ENCODE data around the gene PRIM1. TPM values are rescaled to one million over a fixed set of nuclear protein-coding genes. Genes with fewer than 3 reads are reported as not detected.
"Not testable (repeated sequence)": the region's sequence is repeated elsewhere in the genome, so short reads cannot be mapped to it uniquely, and the experiment has no call there.

Gene PRIM1
- total RNA-seq, 1 donor from 2014 or later, result 3.2 TPM

DNA sequence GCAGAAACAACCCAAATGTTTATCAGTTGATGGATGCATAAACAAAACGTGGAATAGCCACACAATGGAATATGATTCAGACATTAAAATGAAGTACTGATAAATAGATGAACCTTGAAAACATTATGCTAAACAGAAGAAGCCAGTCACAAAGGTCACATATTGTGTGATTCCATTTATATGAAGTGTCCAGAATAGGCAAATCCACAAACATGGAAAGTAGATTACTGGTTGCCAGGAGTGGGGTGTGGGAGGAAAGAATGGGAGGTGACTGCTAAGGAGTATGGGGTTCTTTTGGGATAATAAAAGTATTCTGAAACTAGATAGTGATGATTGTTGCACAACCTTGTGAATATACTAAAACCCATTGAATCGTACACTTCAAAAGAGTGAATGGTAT is 9.7 kb upstream of the PRIM1 start:
- DNase-seq (ENCODE audit: low spot score), result no peak

DNA sequence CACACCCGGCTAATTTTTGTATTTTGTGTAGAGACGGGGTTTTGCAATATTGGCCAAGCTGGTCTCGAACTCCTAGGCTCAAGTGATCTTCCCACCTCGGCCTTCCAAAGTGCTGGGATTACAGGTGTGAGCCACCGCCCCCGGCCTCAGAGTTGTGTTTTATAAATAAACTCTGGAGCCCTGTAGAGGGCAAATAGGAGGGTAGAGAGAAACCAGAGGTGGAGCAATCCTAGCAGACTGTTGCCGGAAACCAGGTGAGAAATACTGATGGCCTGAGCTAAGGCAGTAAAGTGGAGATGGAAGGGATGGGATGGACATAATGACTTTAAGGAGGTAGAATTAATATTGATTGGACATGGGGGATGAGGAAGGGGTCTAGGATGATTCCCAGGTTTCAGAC is 8.3 kb upstream of the PRIM1 start:
- DNase-seq (ENCODE audit: low spot score), result no peak

DNA sequence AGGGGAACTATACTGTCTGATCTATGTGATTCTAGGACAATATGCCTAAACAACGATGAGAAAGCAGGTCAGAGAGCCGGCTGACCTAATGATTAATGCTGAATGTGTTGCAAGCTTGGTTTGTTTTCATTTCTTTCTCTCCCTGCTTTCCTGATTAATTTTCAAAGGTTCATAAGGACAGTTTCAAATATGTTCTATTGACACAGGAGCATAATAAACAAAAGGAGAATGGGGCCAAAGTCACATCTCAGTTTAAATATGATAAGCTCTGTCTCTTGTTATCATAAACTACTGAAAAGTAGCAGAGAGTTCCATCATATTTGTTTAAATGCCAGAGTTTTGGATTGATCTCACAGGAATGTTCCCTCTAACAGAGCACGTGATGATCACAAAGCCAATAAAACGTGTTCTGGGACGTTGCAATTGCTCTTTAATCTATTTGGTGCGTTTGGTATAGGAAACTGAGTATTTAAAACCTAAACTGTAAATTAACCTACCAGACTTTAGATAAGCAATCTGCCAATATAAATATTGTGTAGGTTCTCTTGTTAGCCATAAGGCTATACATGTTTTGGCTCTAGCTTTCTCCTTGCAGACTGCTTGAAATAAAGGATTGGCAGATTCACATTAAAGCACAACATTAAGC is 7.3 kb upstream of the PRIM1 start:
- DNase-seq (ENCODE audit: low spot score), result no peak

GRCh38 chr12:56758728-56759262 is 6.7 kb upstream of the PRIM1 start:
- DNase-seq (ENCODE audit: low spot score), result no peak

DNA sequence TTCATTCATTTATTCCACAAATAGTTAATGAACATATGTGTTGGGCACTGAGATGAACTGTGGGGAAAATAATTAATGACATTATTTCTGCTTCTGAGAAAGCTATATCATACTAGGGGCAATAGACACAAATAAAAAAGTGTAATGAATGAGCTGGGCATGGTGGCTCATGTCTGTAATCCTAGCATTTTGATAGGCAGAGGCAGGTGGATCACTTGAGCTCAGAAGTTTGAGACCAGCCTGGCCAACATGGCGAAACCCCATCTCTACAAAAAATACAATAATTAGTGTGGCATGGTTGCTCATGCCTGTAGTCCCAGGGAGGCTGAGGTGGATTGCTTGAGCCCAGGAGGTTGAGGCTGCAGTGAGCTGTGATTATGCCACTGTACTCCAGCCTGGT is 5.8 kb upstream of the PRIM1 start:
- not testable (repeated sequence) for DNase-seq (ENCODE audit: low spot score)

DNA sequence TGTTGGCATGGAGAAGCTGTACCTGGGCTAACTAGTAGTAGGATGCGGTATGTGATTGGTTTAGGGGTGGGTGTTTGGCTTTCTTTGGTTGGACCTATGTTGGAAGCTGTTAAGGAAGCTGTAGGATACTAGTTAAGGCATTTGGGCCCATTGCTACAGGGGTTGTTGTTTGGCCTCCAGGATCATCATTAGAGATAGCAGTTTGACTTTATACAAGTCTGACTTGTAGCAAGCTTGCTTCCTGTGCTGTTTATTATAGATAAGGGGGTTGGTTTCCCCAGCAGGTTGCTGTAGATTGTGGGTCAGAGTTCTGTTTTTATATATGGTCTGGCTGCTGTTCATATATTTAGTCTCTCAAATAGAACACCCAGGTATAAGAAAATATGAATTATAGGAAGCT is 1.4 kb upstream of the PRIM1 start:
- no peak for DNase-seq (ENCODE audit: low spot score)

DNA sequence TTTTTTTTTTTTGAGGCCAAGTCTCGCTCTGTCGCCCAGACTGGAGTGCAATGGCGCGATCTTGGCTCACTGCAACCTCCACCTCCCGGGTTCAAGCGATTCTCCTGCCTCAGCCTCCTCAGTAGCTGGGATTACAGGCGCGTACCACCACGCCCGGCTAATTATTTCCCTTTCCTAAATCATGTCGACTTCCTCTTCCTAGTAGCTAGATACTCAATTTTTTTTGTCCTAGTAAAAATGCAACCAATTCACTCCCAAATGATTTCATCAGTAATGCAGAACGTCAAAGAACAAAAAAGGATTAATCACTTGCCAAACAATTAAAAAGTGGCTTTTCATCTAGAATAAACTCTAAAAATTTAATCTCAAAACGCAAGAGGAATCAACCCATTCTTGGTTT is 1.5 kb downstream of the PRIM1 start:
- DNase-seq (ENCODE audit: low spot score), result not testable (repeated sequence)

GRCh38 chr12:56749853-56750252 is 2.3 kb downstream of the PRIM1 start:
- DNase-seq (ENCODE audit: low spot score), result no peak

DNA sequence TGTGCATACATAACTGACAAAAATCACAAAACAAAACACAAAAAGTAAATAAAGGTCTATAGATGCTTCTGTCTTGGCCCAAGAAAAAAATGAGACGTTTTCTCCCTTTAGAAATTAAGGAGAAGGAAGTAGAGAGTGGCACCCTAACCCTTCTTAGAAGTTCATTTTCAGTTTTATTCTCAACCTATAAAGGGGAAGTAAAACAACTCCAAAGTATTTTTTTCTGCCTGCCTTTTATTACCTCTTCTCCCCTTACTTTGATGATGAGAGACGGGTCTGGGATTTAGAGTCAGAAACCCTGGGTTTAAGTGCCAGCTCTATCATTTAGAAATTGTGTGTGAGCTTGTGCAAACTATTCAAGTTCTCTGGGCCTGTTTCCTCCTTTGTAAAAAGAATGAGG is 2.8 kb downstream of the PRIM1 start:
- DNase-seq (ENCODE audit: low spot score), result no peak

DNA sequence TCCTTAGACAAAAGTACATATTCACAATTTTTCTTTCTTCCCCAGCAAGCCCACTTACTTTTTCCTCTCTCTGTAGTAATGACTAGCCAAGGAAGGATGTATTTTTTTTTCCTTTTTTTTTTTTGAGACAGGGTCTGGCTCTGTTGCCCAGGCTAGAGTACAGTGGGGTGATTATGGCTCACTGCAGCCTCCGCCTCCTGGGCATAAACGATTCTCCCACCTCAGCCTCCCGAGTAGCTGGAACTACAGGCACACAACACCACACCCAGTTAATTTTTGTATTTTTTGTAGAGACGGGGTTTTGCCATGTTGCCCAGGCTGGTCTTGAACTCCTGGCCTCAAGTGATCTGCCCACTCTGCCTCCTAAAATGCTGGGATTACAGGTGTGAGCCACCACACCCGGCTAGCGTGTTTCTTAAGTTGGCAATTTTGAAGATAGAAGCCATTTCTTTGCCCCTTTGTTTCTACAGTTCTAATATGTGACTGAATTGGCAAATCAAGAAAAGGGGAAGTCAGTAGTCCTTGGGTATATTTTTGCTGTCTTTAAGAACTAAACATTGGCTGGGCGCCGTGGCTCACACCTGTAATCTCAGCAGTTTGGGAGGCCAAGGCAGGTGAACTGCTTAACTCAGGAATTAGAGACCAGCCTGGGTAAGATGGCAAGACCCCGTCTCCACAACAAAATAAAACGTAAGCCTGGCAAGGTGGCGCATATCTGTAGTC is 23.8 kb downstream of the PRIM1 start:
- DNase-seq (ENCODE audit: low spot score), result peak; percentile 26

- peak; percentile 64 for DNase-seq (ENCODE audit: low spot score)
Observed at GRCh38 chr12:56726196-56726675, 25.9 kb downstream of the PRIM1 start.

DNA sequence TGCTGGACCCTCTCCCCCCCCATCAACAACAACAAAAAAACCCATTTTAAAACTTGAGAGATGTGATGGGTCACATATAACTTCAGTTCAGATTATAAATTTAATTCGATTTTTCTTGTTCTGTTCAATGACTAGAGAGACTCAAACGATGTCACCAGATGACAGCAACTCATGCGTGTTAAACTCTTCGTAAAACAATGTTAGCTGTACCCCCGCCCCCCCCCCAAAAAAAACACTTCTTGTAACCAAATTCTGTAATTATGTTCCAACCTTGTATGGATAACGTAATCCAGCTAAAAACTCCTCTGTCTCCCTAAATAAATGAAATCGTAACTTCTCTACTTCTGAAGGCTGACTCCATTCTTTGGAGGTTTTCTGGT is 26.4 kb downstream of the PRIM1 start:
- no peak for DNase-seq (ENCODE audit: low spot score)

- DNase-seq (ENCODE audit: low spot score), result peak; percentile 99
Observed at GRCh38 chr12:56724972-56725722, 27.0 kb downstream of the PRIM1 start, which contains the start of gene NACA. TSS of gene NACA (minus strand) at chr12:56725299. CDS start at chr12:56724521, 778 bp downstream.

- DNase-seq (ENCODE audit: low spot score), result peak; percentile 81
Observed at GRCh38 chr12:56724701-56724971, 27.5 kb downstream of the PRIM1 start.

- DNase-seq (ENCODE audit: low spot score), result peak; percentile 28
Observed at GRCh38 chr12:56723889-56724700, 28.0 kb downstream of the PRIM1 start.

GRCh38 chr12:56723352-56723751 is 28.8 kb downstream of the PRIM1 start:
- no peak for DNase-seq (ENCODE audit: low spot score)

GRCh38 chr12:56722832-56723231 is 29.3 kb downstream of the PRIM1 start:
- no peak for DNase-seq (ENCODE audit: low spot score)

DNA sequence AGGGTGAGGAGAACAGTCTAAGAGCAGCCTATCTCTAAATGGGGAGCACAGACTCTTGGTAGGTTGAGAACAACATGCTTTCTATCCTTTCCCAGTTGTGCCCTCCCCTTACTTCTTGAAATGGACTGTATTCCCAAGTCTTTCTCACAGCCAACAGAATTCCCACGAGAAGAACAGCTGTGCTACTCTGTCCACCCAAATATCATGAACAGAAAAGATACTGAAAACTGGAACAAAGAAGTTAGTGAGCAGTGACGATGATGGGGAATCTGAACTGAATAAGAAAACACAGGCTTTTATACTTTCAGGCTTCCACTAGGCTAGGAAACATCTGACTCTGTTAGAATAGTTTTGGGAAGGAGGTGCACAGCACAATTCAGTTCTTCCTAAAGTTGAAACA is 30.4 kb downstream of the PRIM1 start:
- no peak for DNase-seq (ENCODE audit: low spot score)

- no peak for DNase-seq (ENCODE audit: low spot score)
Observed at GRCh38 chr12:56721216-56721615, 30.9 kb downstream of the PRIM1 start.

DNA sequence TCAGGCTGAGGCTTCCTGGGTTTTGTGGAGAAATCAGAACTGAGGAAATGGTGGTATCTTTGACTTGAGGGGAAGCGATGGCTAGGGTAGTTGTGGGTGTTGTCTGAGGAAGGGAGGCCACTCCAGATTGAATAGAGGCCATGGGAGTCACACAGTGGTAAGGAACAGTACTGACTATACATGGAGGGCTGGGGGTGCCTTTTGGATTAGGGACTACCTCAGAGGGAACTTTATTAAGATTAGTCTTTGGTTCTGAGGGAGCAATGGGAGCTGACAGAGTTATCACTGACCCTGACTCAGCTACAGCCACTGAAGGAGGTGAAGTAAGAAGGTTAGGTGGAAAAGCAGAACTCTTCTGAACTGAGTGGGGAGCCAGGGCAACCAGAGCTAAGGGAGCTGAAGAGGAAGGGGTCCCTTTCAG is 31.4 kb downstream of the PRIM1 start:
- DNase-seq (ENCODE audit: low spot score), result peak; percentile 24

- peak; percentile 26 for DNase-seq (ENCODE audit: low spot score)
Observed at GRCh38 chr12:56719056-56719455, 33.1 kb downstream of the PRIM1 start.
